BLaER1 treated with 17β-estradiol and CSF1 and Interleukin-3, amounts not matched to agents 10 nM and 100 nM (cell line): Measurements from ENCODE around the gene KLHL40.

Experiments
- H3K27ac ChIP-seq, 11 experiments: shearing (Covaris generic); formaldehyde crosslinking; 2 replicates each; pipeline ENCODE4 v1.8.1; 2022
- H3K27me3 ChIP-seq, 11 experiments: shearing (Covaris generic); formaldehyde crosslinking; 2 replicates each; pipeline ENCODE4 v1.8.1; 2022
- H3K36me3 ChIP-seq, 11 experiments: shearing (Covaris generic); formaldehyde crosslinking; 2 replicates each; pipeline ENCODE4 v1.8.1; 2022
- H3K4me1 ChIP-seq, 10 experiments: shearing (Covaris generic); formaldehyde crosslinking; 2 replicates each; pipeline ENCODE4 v1.8.1; 2022
- H3K4me2 ChIP-seq, 11 experiments: shearing (Covaris generic); formaldehyde crosslinking; 2 replicates each; pipeline ENCODE4 v1.8.1; 2022
- H3K4me3 ChIP-seq, 10 experiments: shearing (Covaris generic); formaldehyde crosslinking; 2 replicates each; pipeline ENCODE4 v1.8.1; 2022
- H3K9ac ChIP-seq, 11 experiments: shearing (Covaris generic); formaldehyde crosslinking; 2 replicates each; pipeline ENCODE4 v1.8.1; 2022
- H3K9me3 ChIP-seq, 11 experiments: shearing (Covaris generic); formaldehyde crosslinking; replicated peaks in 1 of 11; 2 replicates each; pipeline ENCODE4 v1.8.1; 2022
- H4K20me1 ChIP-seq, 11 experiments: shearing (Covaris generic); formaldehyde crosslinking; 2 replicates each; pipeline ENCODE4 v1.8.1; 2022
- Cebpa-rat ChIP-seq, 11 experiments: shearing (Covaris generic); IDR thresholded peaks; 2 replicates each; pipeline ENCODE4 v1.8.1; 2022

The KLHL40 gene

GRCh38 chr3:42705962-42706585 lies 20.7 kb downstream of the KLHL40 start:
- H3K27me3 ChIP-seq = no peaks in the 10 kb centered on the region
- no peak overlapping the region for H3K4me3 ChIP-seq
- H3K9me3 ChIP-seq = no peaks in the 10 kb centered on the region
- no peak for TF ChIP-seq Cebpa-rat (IDR thresholded peaks at IDR 0.05)
- H3K9ac ChIP-seq = no peak overlapping the region
- no peak overlapping the region for H3K27ac ChIP-seq
- no peaks in the 10 kb centered on the region for H3K36me3 ChIP-seq
- H3K4me2 ChIP-seq = no peak overlapping the region
- H3K4me1 ChIP-seq = peaks cover 0 to 6% (median 0%) of the 10 kb centered on the region in 10 experiments; a peak in 4 of 20 replicates
- peaks cover 0 to 40% (median 5%) of the 10 kb centered on the region in 11 experiments; a peak in 6 of 22 replicates for H4K20me1 ChIP-seq

- Histone ChIP-seq H4K20me1 (peaks cover 0 to 33% (median 2%) of the 10 kb centered on the region in 11 experiments; a peak in 6 of 22 replicates), H3K27ac (no peak overlapping the region), H3K4me1 (no peaks in the 10 kb centered on the region), H3K36me3 (no peaks in the 10 kb centered on the region), H3K4me2 (no peak overlapping the region), H3K27me3 (no peaks in the 10 kb centered on the region), H3K9me3 (no peaks in the 10 kb centered on the region), H3K4me3 (no peak overlapping the region), H3K9ac (no peak overlapping the region)
- TF ChIP-seq Cebpa-rat (IDR thresholded peaks at IDR 0.05) = no peak
These were observed 21.6 kb downstream of the KLHL40 start for GRCh38 chr3:42706721-42707619.

- Histone ChIP-seq H3K9me3 (no peaks in the 10 kb centered on the region), H3K4me3 (no peak overlapping the region), H3K36me3 (no peaks in the 10 kb centered on the region), H3K27ac (no peak overlapping the region), H4K20me1 (peaks cover 0 to 27% (median 0%) of the 10 kb centered on the region in 11 experiments; a peak in 3 of 22 replicates), H3K4me2 (no peak overlapping the region), H3K9ac (no peak overlapping the region), H3K4me1 (no peaks in the 10 kb centered on the region), H3K27me3 (no peaks in the 10 kb centered on the region)
- TF ChIP-seq Cebpa-rat (IDR thresholded peaks at IDR 0.05) = no peak
These were observed 22.5 kb downstream of the KLHL40 start for GRCh38 chr3:42707620-42708355.

GRCh38 chr3:42708611-42709151 lies 23.3 kb downstream of the KLHL40 start:
- Histone ChIP-seq H3K4me3 (no peak overlapping the region), H3K4me2 (no peak overlapping the region), H3K9ac (no peak overlapping the region), H3K27ac (no peak overlapping the region), H3K9me3 (no peaks in the 10 kb centered on the region), H3K27me3 (no peaks in the 10 kb centered on the region), H4K20me1 (peaks cover 0 to 18% (median 0%) of the 10 kb centered on the region in 11 experiments; a peak in 3 of 22 replicates), H3K4me1 (no peaks in the 10 kb centered on the region), H3K36me3 (no peaks in the 10 kb centered on the region)
- TF ChIP-seq Cebpa-rat (IDR thresholded peaks at IDR 0.05) = no peak

- Histone ChIP-seq H3K4me3 (no peak overlapping the region), H3K4me1 (no peaks in the 10 kb centered on the region), H3K4me2 (no peak overlapping the region), H3K9me3 (no peaks in the 10 kb centered on the region), H3K9ac (no peak overlapping the region), H4K20me1 (peaks cover 0 to 16% (median 0%) of the 10 kb centered on the region in 11 experiments; a peak in 2 of 22 replicates), H3K27ac (no peak overlapping the region), H3K27me3 (no peaks in the 10 kb centered on the region), H3K36me3 (no peaks in the 10 kb centered on the region)
- no peak for TF ChIP-seq Cebpa-rat (IDR thresholded peaks at IDR 0.05)
These were observed 24.3 kb downstream of the KLHL40 start for GRCh38 chr3:42709621-42710020.

- no peaks in the 10 kb centered on the region for H3K27me3 ChIP-seq
These were observed 25.1 kb downstream of the KLHL40 start for GRCh38 chr3:42710323-42711021.

GRCh38 chr3:42711491-42712343 lies 26.4 kb downstream of the KLHL40 start:
- Histone ChIP-seq H3K27ac (no peak overlapping the region), H3K27me3 (no peaks in the 10 kb centered on the region), H3K9me3 (no peaks in the 10 kb centered on the region), H3K9ac (no peak overlapping the region), H4K20me1 (0 out of 22 replicates have a peak, but pooled peaks cover 0 to 5% (median 0%) of the 10 kb centered on the region in 11 experiments), H3K36me3 (no peaks in the 10 kb centered on the region), H3K4me2 (no peak overlapping the region), H3K4me1 (no peaks in the 10 kb centered on the region), H3K4me3 (no peak overlapping the region)
- TF ChIP-seq Cebpa-rat (IDR thresholded peaks at IDR 0.05) = no peak

More at GRCh38 chr3:42710323-42711021, 25.1 kb downstream of the KLHL40 start:
- Histone ChIP-seq H3K36me3 (no peaks in the 10 kb centered on the region), H4K20me1 (peaks cover 0 to 13% (median 0%) of the 10 kb centered on the region in 11 experiments; a peak in 1 of 22 replicates), H3K9ac (no peak overlapping the region), H3K4me1 (no peaks in the 10 kb centered on the region), H3K27ac (no peak overlapping the region), H3K9me3 (no peaks in the 10 kb centered on the region), H3K4me3 (no peak overlapping the region), H3K4me2 (no peak overlapping the region)
- TF ChIP-seq Cebpa-rat (IDR thresholded peaks at IDR 0.05) = no peak

- H3K9ac ChIP-seq = no peak overlapping the region
- H3K4me1 ChIP-seq = no peaks in the 10 kb centered on the region
- H3K27ac ChIP-seq = no peak overlapping the region
- H3K4me2 ChIP-seq = no peak overlapping the region
- H3K4me3 ChIP-seq = no peak overlapping the region
- no peaks in the 10 kb centered on the region for H3K36me3 ChIP-seq
- H3K27me3 ChIP-seq = no peaks in the 10 kb centered on the region
- 0 out of 22 replicates have a peak, but pooled peaks cover 0 to 4% (median 0%) of the 10 kb centered on the region in 11 experiments for H4K20me1 ChIP-seq
- no peaks in the 10 kb centered on the region for H3K9me3 ChIP-seq
- TF ChIP-seq Cebpa-rat (IDR thresholded peaks at IDR 0.05) = no peak
These were observed 27.0 kb downstream of the KLHL40 start for GRCh38 chr3:42712344-42712648.
